ENCODE data around the gene BEND3.

The BEND3 gene

DNA sequence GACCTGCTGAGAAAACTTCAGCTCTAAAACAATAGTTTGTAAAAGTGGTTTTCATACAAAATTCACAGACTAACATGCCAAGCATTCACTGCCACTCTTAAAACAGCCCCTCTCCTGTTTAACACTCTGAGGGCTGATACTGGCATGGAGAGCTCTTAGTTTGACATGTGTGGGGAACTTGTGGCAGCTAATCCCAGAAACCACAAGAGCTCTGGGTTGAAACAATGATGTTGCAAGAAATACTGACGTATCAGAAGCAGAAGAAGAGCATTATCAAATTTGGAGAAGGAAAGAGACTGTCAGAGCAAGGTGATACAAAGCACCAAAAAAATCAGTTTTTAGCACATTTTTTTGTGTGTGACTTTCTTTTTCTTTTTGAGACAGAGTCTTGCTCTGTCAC is 5.1 kb downstream of the BEND3 start:
- H4K20me1 ChIP-seq (ENCODE audit: insufficient read depth, low read length, poor library complexity, severe bottlenecking): no peaks in the 10 kb centered on the region
- H3K9ac ChIP-seq (ENCODE audit: low read depth, low read length, poor library complexity, severe bottlenecking): no peak overlapping the region
- H3K4me2 ChIP-seq (ENCODE audit: low read depth, low read length, poor library complexity, severe bottlenecking): peak overlapping the region; percentile 33
- no peaks in the 10 kb centered on the region for H3K9me3 ChIP-seq (ENCODE audit: insufficient read depth, low read depth, low read length)
- no peaks in the 10 kb centered on the region for H3F3A ChIP-seq (ENCODE audit: low read depth)
- peaks cover 36% of the 10 kb centered on the region for H3K79me2 ChIP-seq (ENCODE audit: insufficient read depth, low read length)
- peaks cover 16% of the 10 kb centered on the region for H3K4me1 ChIP-seq (ENCODE audit: insufficient read depth, low read length, poor library complexity, severe bottlenecking)
- no peak overlapping the region for H3K4me3 ChIP-seq (ENCODE audit: low read length, poor library complexity, severe bottlenecking)
- H3K36me3 ChIP-seq (ENCODE audit: insufficient read depth, low read length): no peaks in the 10 kb centered on the region
- TF ChIP-seq, protein P1, sequence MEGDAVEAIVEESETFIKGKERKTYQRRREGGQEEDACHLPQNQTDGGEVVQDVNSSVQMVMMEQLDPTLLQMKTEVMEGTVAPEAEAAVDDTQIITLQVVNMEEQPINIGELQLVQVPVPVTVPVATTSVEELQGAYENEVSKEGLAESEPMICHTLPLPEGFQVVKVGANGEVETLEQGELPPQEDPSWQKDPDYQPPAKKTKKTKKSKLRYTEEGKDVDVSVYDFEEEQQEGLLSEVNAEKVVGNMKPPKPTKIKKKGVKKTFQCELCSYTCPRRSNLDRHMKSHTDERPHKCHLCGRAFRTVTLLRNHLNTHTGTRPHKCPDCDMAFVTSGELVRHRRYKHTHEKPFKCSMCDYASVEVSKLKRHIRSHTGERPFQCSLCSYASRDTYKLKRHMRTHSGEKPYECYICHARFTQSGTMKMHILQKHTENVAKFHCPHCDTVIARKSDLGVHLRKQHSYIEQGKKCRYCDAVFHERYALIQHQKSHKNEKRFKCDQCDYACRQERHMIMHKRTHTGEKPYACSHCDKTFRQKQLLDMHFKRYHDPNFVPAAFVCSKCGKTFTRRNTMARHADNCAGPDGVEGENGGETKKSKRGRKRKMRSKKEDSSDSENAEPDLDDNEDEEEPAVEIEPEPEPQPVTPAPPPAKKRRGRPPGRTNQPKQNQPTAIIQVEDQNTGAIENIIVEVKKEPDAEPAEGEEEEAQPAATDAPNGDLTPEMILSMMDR (conservative IDR thresholded peaks at IDR 0.05; ENCODE audit: low read length): no peak
- no peak for TF ChIP-seq EZH2phosphoT487 (IDR thresholded peaks at IDR 0.05; ENCODE audit: borderline replicate concordance)
- H3K27me3 ChIP-seq (ENCODE audit: insufficient read depth, low read length, poor library complexity, severe bottlenecking): no peaks in the 10 kb centered on the region
- H3K9me2 ChIP-seq (replicated peaks; ENCODE audit: low read depth, low read length): no peaks in the 10 kb centered on the region
- H2AFZ ChIP-seq (ENCODE audit: low read length): no peak overlapping the region

DNA sequence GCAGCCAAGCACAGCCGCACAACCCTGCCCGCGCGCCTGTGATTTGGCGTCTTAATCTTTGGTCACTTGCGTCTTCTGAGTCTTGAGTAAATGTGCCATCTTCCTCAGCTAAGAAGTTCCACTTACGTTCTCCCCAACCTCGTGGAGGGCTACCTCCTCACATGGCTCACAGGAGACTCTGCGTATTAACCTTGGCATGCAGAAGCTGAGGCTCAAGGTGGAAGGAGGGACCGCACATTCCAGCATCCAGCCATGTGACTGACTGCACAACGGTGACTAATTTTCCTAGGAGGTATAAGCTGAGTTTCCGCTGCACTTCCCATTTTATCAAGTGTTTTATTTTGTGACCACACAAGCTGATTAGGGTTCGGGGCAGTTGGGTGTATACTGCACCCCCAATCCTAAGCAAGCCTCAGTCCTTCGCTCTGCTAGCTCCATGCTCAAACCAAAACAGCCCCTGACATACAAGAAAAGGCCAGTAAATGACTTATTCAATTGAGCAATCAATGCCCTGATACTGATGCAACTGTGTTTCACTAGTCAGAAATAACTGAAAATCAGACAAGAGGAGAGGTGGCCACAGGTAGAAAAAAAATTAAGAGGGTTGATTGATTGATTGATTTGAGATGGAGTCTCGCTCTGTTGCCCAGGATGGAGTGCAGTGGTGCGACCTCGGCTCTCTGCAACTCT is 7.0 kb downstream of the BEND3 start:
- Histone ChIP-seq H3K9ac (ENCODE audit: low read depth, low read length, poor library complexity, severe bottlenecking) (no peak overlapping the region), H3K79me2 (ENCODE audit: insufficient read depth, low read length) (peaks cover 30% of the 10 kb centered on the region), H3K4me2 (ENCODE audit: low read depth, low read length, poor library complexity, severe bottlenecking) (no peak overlapping the region), H3K4me3 (ENCODE audit: low read length, poor library complexity, severe bottlenecking) (no peak overlapping the region), H3K9me3 (ENCODE audit: insufficient read depth, low read depth, low read length) (no peaks in the 10 kb centered on the region), H3K4me1 (ENCODE audit: insufficient read depth, low read length, poor library complexity, severe bottlenecking) (peaks cover 10% of the 10 kb centered on the region), H3K36me3 (ENCODE audit: insufficient read depth, low read length) (no peaks in the 10 kb centered on the region), H3K9me2 (replicated peaks; ENCODE audit: low read depth, low read length) (no peaks in the 10 kb centered on the region), H2AFZ (ENCODE audit: low read length) (no peak overlapping the region), H3K27me3 (ENCODE audit: insufficient read depth, low read length, poor library complexity, severe bottlenecking) (no peaks in the 10 kb centered on the region), H4K20me1 (ENCODE audit: insufficient read depth, low read length, poor library complexity, severe bottlenecking) (no peaks in the 10 kb centered on the region), H3F3A (ENCODE audit: low read depth) (no peaks in the 10 kb centered on the region)
- TF ChIP-seq, protein P1 (conservative IDR thresholded peaks at IDR 0.05; ENCODE audit: low read length): no peak
- no peak for TF ChIP-seq EZH2phosphoT487 (IDR thresholded peaks at IDR 0.05; ENCODE audit: borderline replicate concordance)

DNA sequence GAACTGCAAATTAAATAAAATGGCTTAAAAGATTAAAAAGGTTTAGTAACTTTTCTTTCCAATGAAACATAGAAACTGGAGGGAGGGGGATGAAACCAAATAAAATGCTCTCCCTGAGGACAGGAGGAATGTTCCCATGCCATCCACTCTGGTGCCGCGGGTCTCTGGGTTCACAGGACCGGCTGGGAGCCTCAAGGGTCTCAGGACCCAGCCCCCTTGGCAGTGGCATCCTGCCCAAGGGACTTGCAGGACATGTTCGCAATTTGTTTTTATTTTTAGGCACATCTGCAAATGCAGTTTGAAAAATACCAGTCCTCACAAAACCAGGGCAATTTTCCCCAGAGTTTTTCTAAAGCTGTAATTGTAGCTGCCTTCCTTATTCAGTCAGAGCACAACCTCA is 7.5 kb downstream of the BEND3 start:
- no peaks in the 10 kb centered on the region for H3F3A ChIP-seq (ENCODE audit: low read depth)
- no peak overlapping the region for H3K4me2 ChIP-seq (ENCODE audit: low read depth, low read length, poor library complexity, severe bottlenecking)
- no peak overlapping the region for H2AFZ ChIP-seq (ENCODE audit: low read length)
- H4K20me1 ChIP-seq (ENCODE audit: insufficient read depth, low read length, poor library complexity, severe bottlenecking): no peaks in the 10 kb centered on the region
- H3K4me3 ChIP-seq (ENCODE audit: low read length, poor library complexity, severe bottlenecking): no peak overlapping the region
- no peaks in the 10 kb centered on the region for H3K9me3 ChIP-seq (ENCODE audit: insufficient read depth, low read depth, low read length)
- peaks cover 25% of the 10 kb centered on the region; the same call in 1 of the 2 replicates for H3K79me2 ChIP-seq (ENCODE audit: insufficient read depth, low read length)
- H3K4me1 ChIP-seq (ENCODE audit: insufficient read depth, low read length, poor library complexity, severe bottlenecking): peaks cover 9% of the 10 kb centered on the region
- H3K9me2 ChIP-seq (replicated peaks; ENCODE audit: low read depth, low read length): no peaks in the 10 kb centered on the region
- H3K9ac ChIP-seq (ENCODE audit: low read depth, low read length, poor library complexity, severe bottlenecking): no peak overlapping the region
- no peaks in the 10 kb centered on the region for H3K27me3 ChIP-seq (ENCODE audit: insufficient read depth, low read length, poor library complexity, severe bottlenecking)
- TF ChIP-seq, protein P1 (conservative IDR thresholded peaks at IDR 0.05; ENCODE audit: low read length): no peak
- no peak for TF ChIP-seq EZH2phosphoT487 (IDR thresholded peaks at IDR 0.05; ENCODE audit: borderline replicate concordance)
- no peaks in the 10 kb centered on the region for H3K36me3 ChIP-seq (ENCODE audit: insufficient read depth, low read length)

All from Loucy (cell line).